H1 (cell line): ENCODE data around the gene CASP9. TPM values are rescaled to one million over a fixed set of nuclear protein-coding genes. Genes with fewer than 3 reads are reported as not detected.

Source experiments
- CTCF ChIA-PET: fragments of 300-600 bp; sonication (Branson Sonifier 250); formaldehyde crosslinking; loops from one replicate; lab custom pipeline; 2021; ENCODE audit not compliant: partially characterized antibody; lab: Charles Lee
- POLR2A ChIA-PET: fragments of 300-600 bp; sonication (Branson Sonifier 250); formaldehyde crosslinking; loops from one replicate; lab custom pipeline; 2021; ENCODE audit warnings: inconsistent platforms; ENCODE audit not compliant: partially characterized antibody; lab: Charles Lee
- DNase-seq, 2 experiments: peaks; one replicate each; pipeline versions ENCODE4 v3.0.0 to v3.0.0-alpha.2; 2010 to 2022; ENCODE audit warnings: low spot score in 2 of 2, low read depth in 1 of 2, mixed read lengths in 1 of 2
- FAIRE-seq: peaks from 2 replicates; lab custom pipeline; 2011; peaks lifted over from hg19 to GRCh38; lab: Jason Lieb, UNC
- H2AFZ ChIP-seq: 2 replicates; pipeline ENCODE4 v1.8.1; 2012; ENCODE audit warnings: low read length, inconsistent platforms
- H2AK5ac ChIP-seq: 2 replicates; pipeline ENCODE4 v1.6.1; 2013; ENCODE audit warnings: low read depth, low read length
- H2BK120ac ChIP-seq: replicated peaks from 2 replicates; pipeline ENCODE3; 2013; ENCODE audit warnings: low read depth, low read length, inconsistent platforms
- H2BK12ac ChIP-seq: 2 replicates; pipeline ENCODE4 v1.6.1; 2013; ENCODE audit warnings: low read depth, low read length
- H2BK15ac ChIP-seq: 2 replicates; pipeline ENCODE4 v1.6.1; 2013; ENCODE audit warnings: low read length
- H2BK20ac ChIP-seq: 2 replicates; pipeline ENCODE4 v1.6.1; 2013; ENCODE audit warnings: low read length
- H2BK5ac ChIP-seq: 2 replicates; pipeline ENCODE4 v1.6.1; 2013; ENCODE audit warnings: low read depth, low read length
- H3K14ac ChIP-seq: 2 replicates; pipeline ENCODE4 v1.6.1; 2013; ENCODE audit warnings: inconsistent platforms; ENCODE audit not compliant: insufficient read length
- H3K18ac ChIP-seq: 2 replicates; pipeline ENCODE4 v1.6.1; 2013; ENCODE audit warnings: low read length; ENCODE audit errors: extremely low read depth
- H3K23ac ChIP-seq: 2 replicates; pipeline ENCODE4 v1.6.1; 2013; ENCODE audit warnings: inconsistent platforms; ENCODE audit not compliant: insufficient read length
- H3K23me2 ChIP-seq: 2 replicates; pipeline ENCODE4 v1.6.1; 2013; ENCODE audit warnings: low read depth, low read length
- H3K27ac ChIP-seq: 2 replicates; pipeline ENCODE4 v1.6.1; 2011; ENCODE audit warnings: low read depth, low read length, inconsistent platforms
- H3K27me3 ChIP-seq, 4 experiments: replicated peaks in 1 of 4; 1 replicate in 1 of 4; 2 replicates in 3 of 4; pipeline versions ENCODE4 v1.6.1 to v1.8.1; 2011 to 2013; ENCODE audit warnings: low read length in 3 of 4, mild to moderate bottlenecking in 3 of 4, inconsistent platforms in 2 of 4, mixed read lengths in 2 of 4, moderate library complexity in 1 of 4; ENCODE audit not compliant: control insufficient read depth in 3 of 4, insufficient read depth in 3 of 4; ENCODE audit errors: extremely low read depth in 1 of 4
- H3K36me3 ChIP-seq, 4 experiments: 2 replicates each; pipeline versions ENCODE4 v1.6.1 to v1.8.1; 2011 to 2013; ENCODE audit warnings: mild to moderate bottlenecking in 4 of 4, low read length in 3 of 4, moderate library complexity in 2 of 4, control low read depth in 1 of 4, inconsistent platforms in 1 of 4; ENCODE audit not compliant: insufficient read depth in 4 of 4, control insufficient read depth in 2 of 4
- H3K4ac ChIP-seq: replicated peaks from 2 replicates; pipeline ENCODE3; 2013; ENCODE audit warnings: low read length, low read depth, mixed read lengths, inconsistent platforms; ENCODE audit not compliant: insufficient read length
- H3K4me1 ChIP-seq, 4 experiments: replicated peaks in 1 of 4; 1 replicate in 1 of 4; 2 replicates in 3 of 4; pipeline versions ENCODE4 v1.6.1 to v1.8.1; 2011 to 2013; ENCODE audit warnings: low read length in 3 of 4, inconsistent platforms in 2 of 4, mixed read lengths in 1 of 4; ENCODE audit not compliant: insufficient read depth in 4 of 4, control insufficient read depth in 3 of 4
- H3K4me2 ChIP-seq, 2 experiments: 2 replicates each; pipeline versions ENCODE4 v1.6.1 to v1.8.1; 2011 to 2013; ENCODE audit warnings: low read depth in 2 of 2, low read length in 2 of 2, control low read depth in 1 of 2, inconsistent platforms in 1 of 2, mild to moderate bottlenecking in 1 of 2; ENCODE audit not compliant: insufficient read depth in 1 of 2
- H3K4me3 ChIP-seq, 4 experiments: fragments of 200-600, 300-600 bp in 1 of 4; sonication (generic), shearing (Covaris generic), sonication (Bioruptor Twin) in 1 of 4; 2 replicates each; pipeline versions ENCODE4 v1.5.1 to v1.8.1; 2011 to 2016; ENCODE audit warnings: low read length in 4 of 4, low read depth in 3 of 4, control low read depth in 2 of 4, inconsistent platforms in 2 of 4, mild to moderate bottlenecking in 2 of 4, mixed read lengths in 1 of 4, moderate library complexity in 1 of 4; ENCODE audit not compliant: insufficient read depth in 2 of 4; ENCODE audit errors: extremely low read depth in 1 of 4
- H3K56ac ChIP-seq: replicated peaks from 2 replicates; pipeline ENCODE3; 2013; ENCODE audit warnings: low read depth, mild to moderate bottlenecking, mixed read lengths, low read length, inconsistent platforms; ENCODE audit not compliant: insufficient read length
- H3K79me1 ChIP-seq: 2 replicates; pipeline ENCODE4 v1.6.1; 2013; ENCODE audit warnings: low read depth, low read length, control low read depth
- H3K79me2 ChIP-seq, 2 experiments: 2 replicates each; pipeline versions ENCODE4 v1.6.1 to v1.8.1; 2012 to 2013; ENCODE audit warnings: low read length in 2 of 2, mild to moderate bottlenecking in 2 of 2, inconsistent platforms in 1 of 2; ENCODE audit not compliant: insufficient read depth in 2 of 2, control insufficient read depth in 1 of 2
- H3K9ac ChIP-seq, 4 experiments: replicated peaks in 1 of 4; 1 replicate in 1 of 4; 2 replicates in 3 of 4; pipeline versions ENCODE4 v1.6.1 to v1.8.1; 2011 to 2013; ENCODE audit warnings: low read depth in 3 of 4, low read length in 3 of 4, control low read depth in 2 of 4, mild to moderate bottlenecking in 2 of 4, moderate library complexity in 2 of 4, inconsistent platforms in 1 of 4; ENCODE audit errors: extremely low read depth in 1 of 4
- H3K9me3 ChIP-seq, 2 experiments: 2 replicates each; pipeline versions ENCODE4 v1.6.1 to v1.8.1; 2012 to 2013; ENCODE audit warnings: mild to moderate bottlenecking in 2 of 2, moderate library complexity in 2 of 2, control low read depth in 1 of 2, inconsistent platforms in 1 of 2, low read depth in 1 of 2, low read length in 1 of 2, mixed read lengths in 1 of 2; ENCODE audit not compliant: insufficient read depth in 2 of 2
- H4K20me1 ChIP-seq, 2 experiments: replicated peaks in 1 of 2; 2 replicates each; pipeline versions ENCODE3 to v1.8.1; 2011 to 2013; ENCODE audit warnings: inconsistent platforms in 2 of 2, low read length in 2 of 2, mild to moderate bottlenecking in 1 of 2; ENCODE audit not compliant: insufficient read depth in 2 of 2, control insufficient read depth in 1 of 2
- H4K5ac ChIP-seq: 2 replicates; pipeline ENCODE4 v1.6.1; 2013; ENCODE audit warnings: low read length, low read depth, mixed read lengths, inconsistent platforms; ENCODE audit not compliant: insufficient read length
- H4K8ac ChIP-seq: 2 replicates; pipeline ENCODE4 v1.8.0; 2013; ENCODE audit warnings: mild to moderate bottlenecking, moderate library complexity, low read length, inconsistent platforms; ENCODE audit not compliant: insufficient read depth; ENCODE audit errors: extremely low read depth
- H4K91ac ChIP-seq: replicated peaks from 2 replicates; pipeline ENCODE3; 2013; ENCODE audit warnings: low read length, mixed read lengths, inconsistent platforms; ENCODE audit not compliant: insufficient read length
- CBX8 ChIP-seq: fragments of 300-800, 300-1000 bp; sonication (generic); IDR thresholded peaks from 2 replicates; pipeline ENCODE4 v1.7.1; 2016; ENCODE audit warnings: low read depth, low read length, borderline replicate concordance
- CHD1 ChIP-seq: IDR thresholded peaks from 2 replicates; pipeline ENCODE4 v1.6.1; 2012; ENCODE audit warnings: low read depth, low read length, improper control_type of control experiment
- EP300 ChIP-seq, 2 experiments: IDR thresholded peaks; 1 replicate in 1 of 2; 2 replicates in 1 of 2; pipeline ENCODE4 v1.6.1; 2011 to 2012; ENCODE audit warnings: low read depth in 2 of 2, low read length in 2 of 2, mild to moderate bottlenecking in 2 of 2, borderline replicate concordance in 1 of 2, inconsistent platforms in 1 of 2, moderate library complexity in 1 of 2
- FOSL1 ChIP-seq: IDR thresholded peaks from 2 replicates; pipeline ENCODE4 v1.6.1; 2011; ENCODE audit warnings: mild to moderate bottlenecking, low read depth, low read length, moderate library complexity; ENCODE audit not compliant: insufficient read depth
- GABPA ChIP-seq: IDR thresholded peaks from 2 replicates; pipeline ENCODE4 v1.6.1; 2011; ENCODE audit warnings: mild to moderate bottlenecking, low read length, moderate library complexity, borderline replicate concordance; ENCODE audit not compliant: insufficient read depth
- POLR2A ChIP-seq, 2 experiments: IDR thresholded peaks; 1 replicate in 1 of 2; 2 replicates in 1 of 2; pipeline ENCODE4 v1.6.1; 2011; ENCODE audit warnings: low read depth in 2 of 2, low read length in 2 of 2, mild to moderate bottlenecking in 2 of 2; ENCODE audit errors: control extremely low read depth in 1 of 2
- RFX5 ChIP-seq: IDR thresholded peaks from 2 replicates; pipeline ENCODE4 v1.6.1; 2011; ENCODE audit warnings: low read depth, low read length, improper control_type of control experiment, borderline replicate concordance
- USF2 ChIP-seq: IDR thresholded peaks from 2 replicates; pipeline ENCODE4 v1.6.1; 2011; ENCODE audit warnings: low read length, improper control_type of control experiment
- ZNF274 ChIP-seq: IDR thresholded peaks from 2 replicates; pipeline ENCODE4 v1.7.0; 2012; ENCODE audit warnings: low read length, borderline replicate concordance; ENCODE audit errors: extremely low read depth
- WGBS, 2 experiments: shearing (Covaris generic) in 1 of 2; methylation state at CpG; one replicate each; pipeline versions ENCODE4 v1.1.6 to v1.1.7; 2013 to 2015; ENCODE audit warnings: low lambda C conversion rate in 2 of 2, mixed read lengths in 2 of 2, inconsistent platforms in 1 of 2, low coverage in 1 of 2, missing lambda C conversion rate in 1 of 2; ENCODE audit not compliant: insufficient replicate concordance in 2 of 2, insufficient coverage in 1 of 2, insufficient read length in 1 of 2; ENCODE audit errors: extremely low coverage in 1 of 2, missing lambda C conversion rate in 1 of 2; 5-methylcytosine and 5-hydroxymethylcytosine counted together
- polyA plus RNA-seq, 7 experiments: library from polyadenylated mRNA; depleted of rRNA in 3 of 7; stranded (reverse) in 5 of 7; unstranded in 2 of 7; fragments of >200 nt in 5 of 7; fragments of 200-250 nt in 2 of 7; gene quantifications; 1 replicate in 5 of 7; 2 replicates in 1 of 7; 4 replicates in 1 of 7; pipeline versions ENCODE4 v1.2.1 to v1.2.3, GENCODE V29; 2011 to 2013; ENCODE audit warnings: missing spikeins in 2 of 7, mixed read lengths in 2 of 7
- total RNA-seq: library from RNA; stranded (reverse); fragmentation: NEBNext Ultra II Directional; extraction: Animal tissue kit (Norgen Biotek cat#: 25700); gene quantifications from 2 replicates; pipeline ENCODE4 v1.2.1, GENCODE V29; 2021

CASP9 gene
- total and polyA plus RNA-seq, 2 of the 8 experiments (the other 6 are each of a cell fraction or from before 2014, with no cell fraction given): 14.8 to 36.3 TPM

- ChIA-PET CTCF (interaction anchor here (0.7 to 1.4 kb wide), 2 partner anchors 15 to 83 kb away, joined by 3 to 4 read pairs; no protein-coding TSS in a partner anchor), POLR2A (interaction anchor here (2.4 kb wide), 1 partner anchor 10 kb away, joined by 7 read pairs; the partner anchor contains the start of gene CASP9)
- 90% methylated on average over 3 of the region's 3 CpGs; no CpG with 5 or more reads in 1 of the 2 experiments for WGBS, 2 experiments
- no peak overlapping the region for H3K18ac ChIP-seq
- H4K20me1 ChIP-seq: no peaks in the 10 kb centered on the region
- no peak overlapping the region for H2BK5ac ChIP-seq
- peaks cover 0 to 22% (median 6%) of the 10 kb centered on the region in 4 experiments; a peak in 5 of 8 replicates for H3K36me3 ChIP-seq
- no peak overlapping the region for H3K4me3 ChIP-seq
- DNase-seq (no peak), FAIRE-seq (no peak)
- no peak overlapping the region for H2BK12ac ChIP-seq
- H3K9ac ChIP-seq: no peak overlapping the region
- peaks cover 7% of the 10 kb centered on the region; the same call in 1 of the 2 replicates for H3K79me1 ChIP-seq
- peaks cover 0 to 14% of the 10 kb centered on the region in 2 experiments; a peak in 2 of 4 replicates for H3K79me2 ChIP-seq
- H3K23ac ChIP-seq: no peak overlapping the region
- no peak overlapping the region for H4K91ac ChIP-seq
- no peak overlapping the region for H2BK120ac ChIP-seq
- no peaks in the 10 kb centered on the region for H3K9me3 ChIP-seq
- no peak overlapping the region for H3K14ac ChIP-seq
- peaks cover 3 to 14% (median 7%) of the 10 kb centered on the region in 4 experiments; a peak in 6 of 7 replicates for H3K4me1 ChIP-seq
- no peak overlapping the region for H2AFZ ChIP-seq
- no peak overlapping the region for H2BK20ac ChIP-seq
- H3K56ac ChIP-seq: no peak overlapping the region
- no peak overlapping the region for H2BK15ac ChIP-seq
- no peaks in the 10 kb centered on the region for H3K23me2 ChIP-seq
- TF ChIP-seq ZNF274: no peak
- no peak for TF ChIP-seq POLR2A (IDR thresholded peaks at IDR 0.05; ENCODE audit: control extremely low read depth in 1 of 2, low read depth in 2 of 2, low read length in 2 of 2)
- no peak for TF ChIP-seq RFX5
- no peak for TF ChIP-seq FOSL1
- no peak for TF ChIP-seq CBX8
- TF ChIP-seq GABPA: no peak
- TF ChIP-seq EP300 (IDR thresholded peaks at IDR 0.05; ENCODE audit: borderline replicate concordance in 1 of 2, low read depth in 2 of 2, low read length in 2 of 2): no peak
- TF ChIP-seq CHD1: no peak
- no peak for TF ChIP-seq USF2
- TF ChIP-seq, all 59 proteins: peak for 0
- Histone ChIP-seq H3K4me2 (no peak overlapping the region), H2AK5ac (no peak overlapping the region), H4K5ac (no peak overlapping the region), H3K27ac (no peak overlapping the region), H3K4ac (no peak overlapping the region), H4K8ac (no peak overlapping the region), H3K27me3 (no peaks in the 10 kb centered on the region)
Observed at GRCh38 chr1:15513919-15514318, 10.1 kb downstream of the CASP9 start.
